GM21723 (cell line): Measurements from ENCODE around the gene RNF213.
"Not testable (repeated sequence)": the region's sequence is repeated elsewhere in the genome, so short reads cannot be mapped to it uniquely, and the experiment has no call there.

Source experiments
- ATAC-seq: cut with Tn5 transposase; IDR thresholded peaks from one replicate; pipeline ENCODE4 v1.9.1; 2021; ENCODE audit warnings: mild to moderate bottlenecking, moderate library complexity; ENCODE audit not compliant: unreplicated experiment

The RNF213 gene

DNA sequence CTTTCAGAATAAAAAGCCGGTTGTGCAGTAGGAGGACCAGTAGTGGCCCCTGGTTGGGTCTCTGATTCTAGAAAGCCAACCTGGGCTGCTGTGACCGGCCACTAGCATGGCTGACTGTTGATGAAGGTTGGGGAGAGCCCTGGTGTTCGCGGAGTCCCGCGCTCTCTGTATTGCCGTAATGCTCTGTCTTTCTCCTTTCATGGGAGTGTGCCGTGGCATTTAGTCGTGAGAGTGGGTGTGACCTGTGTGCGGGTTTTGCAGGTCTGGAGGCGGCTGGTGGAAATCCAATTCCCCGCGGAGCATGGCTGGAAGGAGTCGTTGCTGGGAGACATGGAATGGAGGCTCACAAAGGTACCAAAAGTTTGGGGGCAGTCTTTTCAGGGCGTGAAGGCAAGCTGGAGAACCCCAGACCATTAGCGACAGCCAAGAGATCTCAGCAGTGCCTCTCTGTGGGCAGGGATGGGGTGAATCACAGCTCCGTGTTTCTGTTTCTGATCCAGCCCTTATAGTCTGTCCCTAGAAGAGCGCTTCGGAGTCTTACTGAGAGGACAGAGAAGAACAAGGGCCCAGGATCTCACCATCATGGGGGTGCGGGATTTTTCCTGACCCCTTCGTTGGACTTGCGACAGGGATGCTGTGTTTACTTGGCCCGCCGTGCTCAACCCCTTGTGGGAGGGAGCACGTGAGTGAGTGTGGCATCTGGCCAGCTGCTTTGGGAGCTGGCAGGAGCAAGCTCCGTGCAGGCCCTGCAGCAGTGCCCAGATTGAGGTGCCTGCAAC is 56.5 kb downstream of the RNF213 start:
- ATAC-seq = no peak

DNA sequence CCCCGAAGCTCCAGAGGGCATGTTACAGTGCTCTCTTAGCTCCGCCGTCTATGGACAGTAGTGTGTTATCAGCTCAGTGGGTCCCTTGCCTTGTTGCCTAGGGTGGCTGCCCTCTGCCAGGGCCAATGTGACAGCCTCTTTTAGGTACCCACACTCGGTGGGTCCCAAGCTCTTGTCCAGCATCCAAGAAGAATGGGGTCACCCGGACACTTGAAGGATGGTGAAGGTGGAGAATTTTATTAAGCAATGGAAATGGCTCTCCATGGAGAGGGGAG is 57.0 kb downstream of the RNF213 start:
- ATAC-seq = no peak

DNA sequence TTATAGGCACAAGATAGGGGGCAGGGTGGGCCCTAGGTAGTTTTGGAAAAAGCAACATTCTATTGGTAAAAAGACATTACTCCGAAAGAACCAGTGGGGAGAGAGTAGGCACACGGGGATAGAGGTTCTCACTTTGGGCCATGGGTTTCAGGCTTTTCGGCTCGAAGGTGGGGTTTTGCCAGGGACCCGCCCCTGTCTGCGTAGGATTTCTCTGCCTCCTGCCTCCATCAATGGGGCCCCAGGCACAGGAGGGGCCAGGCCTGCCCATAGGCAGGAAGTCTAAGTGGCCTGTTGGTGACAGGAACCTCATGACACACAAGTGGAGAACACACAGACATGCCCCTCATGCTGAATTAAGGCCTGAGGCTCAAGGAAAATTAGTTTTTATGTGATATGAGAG is 57.5 kb downstream of the RNF213 start:
- no peak for ATAC-seq

DNA sequence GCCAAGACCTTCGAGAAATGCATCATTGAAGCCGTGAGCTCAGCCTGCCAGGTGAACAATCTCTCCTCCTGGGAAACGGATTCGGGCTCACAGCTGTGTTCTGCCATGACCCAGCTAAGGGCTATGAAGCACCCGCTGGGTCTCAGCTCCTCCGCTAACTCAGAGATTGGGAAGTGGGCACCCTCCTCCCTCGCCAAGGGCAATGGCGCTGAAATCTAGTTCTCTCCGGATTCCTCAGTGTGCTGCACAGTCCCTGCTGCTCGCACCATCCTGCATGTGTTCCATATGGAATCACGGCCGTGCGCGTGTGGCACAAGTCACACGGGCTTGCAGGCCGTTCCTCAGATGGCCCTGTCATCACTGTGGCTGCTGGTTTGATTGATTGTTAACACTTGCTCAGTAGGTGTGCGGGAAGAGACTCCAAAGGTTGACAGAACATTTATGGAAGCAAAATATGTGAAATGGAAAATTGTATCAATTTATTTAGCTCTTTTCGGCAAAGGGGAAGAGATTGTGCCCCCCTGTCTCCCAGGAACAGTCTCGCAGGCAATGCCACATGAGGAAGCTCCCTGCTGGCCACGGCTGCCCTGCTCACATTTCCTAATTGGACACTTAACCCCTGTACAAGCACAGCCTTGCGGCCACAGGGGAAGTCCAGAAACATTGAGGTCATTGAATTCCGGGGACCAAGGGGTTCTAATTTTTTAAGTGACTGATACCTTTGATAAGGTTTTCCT is 58.8 kb downstream of the RNF213 start:
- no peak for ATAC-seq

DNA sequence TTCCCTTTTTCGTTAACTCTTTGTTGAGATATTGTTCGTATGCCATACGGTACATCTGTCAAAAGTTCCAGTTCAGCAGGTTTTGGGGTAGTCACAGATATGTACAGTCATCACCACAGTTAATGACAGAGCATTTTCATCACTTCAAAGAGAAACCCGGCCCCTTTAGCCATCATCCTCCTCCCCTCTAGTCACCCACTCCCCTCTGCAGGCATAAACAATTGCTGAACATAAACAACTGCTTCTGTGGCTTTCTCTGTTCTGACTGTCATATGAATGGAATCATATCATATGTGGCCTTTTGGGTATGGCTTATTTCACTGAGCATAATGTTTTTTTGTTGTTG is 59.3 kb downstream of the RNF213 start:
- no peak for ATAC-seq

DNA sequence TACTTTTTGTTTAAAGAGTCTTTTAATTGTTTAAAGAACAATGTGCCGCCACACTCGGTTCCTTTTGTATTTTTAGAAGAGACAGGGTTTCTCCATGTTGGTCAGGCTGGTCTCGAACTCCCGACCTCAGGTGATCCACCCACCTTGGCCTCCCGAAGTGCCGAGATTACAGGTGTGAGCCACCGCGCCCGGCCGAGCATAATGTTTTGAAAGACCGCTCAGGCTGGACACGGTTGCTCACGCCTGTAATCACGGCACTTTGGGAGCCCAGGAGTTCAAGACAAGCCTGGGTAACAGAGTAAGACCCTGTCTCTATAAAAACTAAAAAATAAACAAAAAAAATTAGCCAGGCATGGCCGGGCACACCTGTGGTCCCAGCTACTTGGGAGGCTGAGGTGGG is 59.8 kb downstream of the RNF213 start:
- no peak for ATAC-seq

DNA sequence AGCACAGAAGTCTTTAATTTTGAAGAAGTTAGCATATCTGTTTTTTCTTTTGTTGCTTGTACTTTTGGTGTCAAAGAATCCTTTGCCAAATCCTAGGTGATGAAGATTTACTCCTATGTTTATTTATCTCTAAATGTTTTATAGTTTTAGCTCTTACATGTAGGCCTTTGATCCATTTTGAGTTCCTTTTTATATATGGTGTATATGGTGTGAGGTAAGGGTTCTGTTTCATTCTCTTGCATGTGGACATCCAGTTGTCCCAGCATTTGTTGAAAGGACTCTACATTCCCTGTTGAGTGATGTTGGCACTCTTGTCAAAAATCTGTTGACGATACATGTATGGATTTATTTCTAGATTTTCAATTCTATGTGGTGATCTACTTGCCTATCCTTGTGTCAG is 62.2 kb downstream of the RNF213 start:
- ATAC-seq = no peak

DNA sequence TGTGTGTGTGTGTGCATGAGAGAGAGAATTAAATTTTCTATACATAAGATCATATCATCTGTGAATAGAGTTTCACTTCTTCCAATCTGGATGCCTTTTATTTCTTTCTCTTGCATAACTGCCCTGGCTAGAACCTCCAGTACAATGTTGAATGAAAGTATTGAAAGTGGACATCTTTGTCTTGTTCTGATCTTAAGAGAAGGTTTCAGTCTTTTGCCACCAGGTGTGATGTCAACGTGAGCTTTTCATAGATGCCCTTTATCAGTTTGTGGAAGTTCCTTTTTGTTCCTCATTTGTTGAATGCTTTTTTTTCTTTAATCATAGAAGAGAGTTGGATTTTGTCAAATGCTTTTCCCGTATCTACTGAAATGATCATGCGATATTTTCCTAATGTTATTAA is 63.3 kb downstream of the RNF213 start:
- no peak for ATAC-seq

DNA sequence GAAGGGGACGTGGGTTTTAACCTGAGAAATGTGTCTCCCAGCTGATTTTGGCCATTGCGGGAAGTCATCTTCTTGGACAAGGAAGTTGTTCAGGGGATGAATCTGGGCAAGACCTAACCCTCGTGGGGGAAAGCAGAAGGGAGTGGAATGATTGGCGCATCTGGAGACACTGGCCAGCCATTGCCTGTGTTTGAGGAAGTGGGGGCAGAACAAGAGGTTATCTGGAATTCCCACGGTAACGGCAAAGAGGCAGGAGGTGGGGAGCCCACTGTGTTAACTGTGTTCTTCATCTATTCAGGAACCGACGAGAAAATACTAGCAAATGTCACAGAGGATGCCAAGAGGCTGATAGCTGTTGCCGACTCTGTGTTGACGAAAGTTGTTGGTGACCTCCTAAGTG is 66.9 kb downstream of the RNF213 start:
- ATAC-seq = no peak

DNA sequence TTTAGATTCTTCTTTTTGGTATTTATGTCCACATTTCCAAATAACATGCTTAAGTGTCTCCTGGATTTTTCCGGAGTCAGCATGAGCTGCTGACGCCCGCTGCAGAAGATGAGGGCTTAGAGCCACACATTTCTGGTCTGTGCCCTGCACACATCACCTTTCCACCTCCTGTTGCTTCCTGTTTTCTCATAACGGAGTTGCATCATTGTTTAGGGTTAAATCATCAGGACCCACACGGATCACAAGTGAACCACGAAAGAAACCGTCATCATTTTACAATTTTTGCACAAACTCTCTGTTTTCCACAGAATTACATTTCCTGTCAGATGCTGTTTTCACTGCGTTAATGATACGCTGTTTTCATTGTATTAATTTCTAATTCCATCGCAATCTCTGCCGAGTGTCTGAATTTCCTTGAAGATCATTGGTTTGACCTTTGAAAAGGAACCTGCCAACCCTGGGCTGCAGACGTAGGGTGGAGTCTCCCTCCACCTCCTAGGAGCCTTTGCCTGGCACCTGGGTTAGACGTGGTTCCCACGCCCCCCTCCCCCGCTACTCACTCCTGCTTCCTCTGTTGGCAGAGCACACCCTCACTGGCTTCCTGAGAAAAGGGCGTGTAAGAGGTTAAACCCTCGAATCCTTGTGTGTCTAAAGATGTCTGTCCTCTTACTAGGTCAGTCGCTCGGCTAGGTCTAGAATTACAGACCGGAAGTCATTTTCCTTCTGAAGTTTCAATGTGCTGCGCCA is 68.2 kb downstream of the RNF213 start:
- no peak for ATAC-seq

DNA sequence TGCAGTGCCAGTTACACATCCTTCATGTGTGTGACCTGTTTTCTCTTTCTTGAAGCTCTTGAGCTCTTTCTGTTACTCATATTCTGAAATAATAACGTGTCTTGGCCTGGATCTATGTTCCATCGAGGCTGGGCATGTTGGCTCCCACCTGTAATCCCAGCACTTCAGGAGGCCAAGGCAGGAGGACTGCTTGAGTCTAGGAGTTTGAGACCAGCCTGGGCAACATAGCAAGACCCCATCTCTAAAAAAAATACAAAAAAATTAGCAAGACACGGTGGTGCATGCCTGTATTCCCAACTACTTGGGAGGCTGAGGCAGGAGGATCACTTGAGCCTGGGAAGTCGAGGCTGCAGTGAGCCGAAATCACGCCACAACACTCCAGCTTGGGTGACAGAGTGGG is 68.8 kb downstream of the RNF213 start:
- ATAC-seq = not testable (repeated sequence)

DNA sequence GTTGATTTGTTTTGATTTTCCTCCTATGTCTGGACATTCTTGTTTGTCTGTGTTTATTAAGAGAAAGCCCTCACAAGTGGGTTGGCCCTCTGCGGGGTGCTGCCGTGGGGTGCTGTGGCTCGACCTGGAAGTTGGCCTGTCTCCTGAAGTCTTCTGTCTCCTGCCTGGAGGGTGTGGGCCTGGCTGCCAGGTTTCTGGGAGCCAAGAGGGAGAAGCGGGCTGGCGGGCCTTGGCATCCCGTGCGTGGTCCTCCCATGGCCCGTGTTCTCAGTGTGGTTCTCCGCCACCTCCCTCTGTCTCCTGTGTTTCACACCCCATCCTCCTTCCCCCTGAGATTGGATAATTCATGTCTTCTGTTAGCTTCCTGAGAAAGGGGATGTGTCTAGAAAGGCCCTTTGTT is 69.6 kb downstream of the RNF213 start:
- no peak for ATAC-seq

DNA sequence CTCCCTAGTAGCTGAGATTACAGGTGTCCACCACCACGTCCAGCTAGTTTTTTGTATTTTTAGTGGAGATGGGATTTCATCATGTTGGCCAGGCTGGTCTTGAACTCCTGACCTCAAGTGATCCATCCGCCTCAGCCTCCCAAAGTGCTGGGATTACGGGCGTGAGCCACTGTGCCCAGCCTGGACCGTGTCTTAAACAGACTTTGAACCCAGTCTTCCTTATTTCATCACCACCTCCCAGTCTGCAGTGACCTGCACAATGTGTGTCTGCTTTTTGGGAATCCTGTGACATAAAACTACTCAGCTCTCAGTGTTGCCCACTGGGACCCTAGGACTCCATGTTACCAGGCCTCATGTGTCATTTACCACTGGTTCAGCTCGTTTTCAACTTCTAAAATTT is 70.3 kb downstream of the RNF213 start:
- ATAC-seq = not testable (repeated sequence)

DNA sequence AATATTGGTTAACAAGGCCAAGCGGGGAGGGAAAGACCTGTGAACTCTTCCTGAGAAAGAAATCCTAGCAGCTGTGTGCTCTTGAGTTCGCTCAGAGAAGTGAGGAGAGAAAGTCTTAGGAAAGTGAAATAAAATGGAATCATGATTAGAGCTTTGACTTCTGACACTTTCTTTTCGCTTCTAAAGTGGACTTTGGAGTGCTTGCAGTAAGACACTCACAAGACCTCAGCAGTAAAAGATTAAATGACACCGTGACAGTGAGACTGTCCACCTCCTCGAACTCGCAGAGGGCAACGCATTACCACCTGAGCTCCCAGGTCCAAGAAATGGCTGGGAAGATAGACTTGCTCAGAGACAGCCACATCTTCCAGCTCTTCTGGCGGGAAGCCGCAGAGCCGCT is 71.2 kb downstream of the RNF213 start:
- ATAC-seq = no peak

DNA sequence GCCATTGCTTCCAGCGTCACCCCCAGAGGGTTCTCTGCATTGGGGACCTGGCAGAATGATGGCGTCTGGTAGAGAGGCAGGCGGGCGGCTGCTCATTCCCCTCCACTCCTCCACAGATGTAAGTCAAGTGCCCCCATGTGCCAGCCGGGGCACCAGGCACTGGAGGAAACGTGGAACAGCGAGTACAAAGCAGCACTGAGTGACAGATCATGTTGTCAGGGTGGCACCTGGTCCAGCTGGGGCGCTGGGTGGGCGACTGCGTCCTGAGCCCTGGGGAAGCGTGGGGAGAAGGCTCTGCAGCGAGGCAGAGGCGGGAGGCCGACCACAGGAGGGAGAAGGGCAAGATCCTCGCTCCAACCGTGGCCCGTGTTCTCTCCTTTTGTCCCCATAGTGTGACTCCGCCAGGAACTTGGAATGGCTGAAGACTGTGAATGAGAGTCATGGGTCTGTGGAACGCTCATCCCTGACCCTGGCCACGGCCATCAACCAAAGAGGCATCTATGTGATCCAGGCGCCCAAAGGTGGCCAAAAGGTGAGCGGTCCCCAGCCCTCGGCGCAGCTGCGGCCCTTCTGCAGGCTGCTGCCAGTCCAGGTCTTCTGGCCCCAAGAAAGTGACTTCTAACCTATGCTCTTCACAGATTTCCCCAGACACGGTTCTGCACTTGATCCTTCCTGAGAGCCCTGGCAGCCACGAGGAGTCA is 76.7 kb downstream of the RNF213 start:
- no peak for ATAC-seq

DNA sequence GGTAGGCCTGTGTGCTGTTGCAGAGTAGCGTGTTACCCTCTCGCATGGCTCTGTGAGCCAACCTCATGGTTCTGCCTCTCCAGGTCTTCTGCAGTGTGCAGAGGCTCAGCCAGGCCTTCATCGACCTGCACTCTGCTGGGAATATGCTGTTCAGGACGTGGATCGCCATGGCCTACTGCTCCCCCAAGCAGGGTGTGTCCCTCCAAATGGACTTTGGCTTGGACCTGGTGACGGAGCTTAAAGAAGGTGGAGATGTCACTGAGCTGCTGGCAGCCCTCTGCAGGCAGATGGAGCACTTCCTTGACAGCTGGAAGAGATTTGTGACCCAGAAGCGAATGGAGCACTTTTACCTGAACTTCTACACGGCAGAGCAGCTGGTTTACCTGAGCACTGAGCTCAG is 78.5 kb downstream of the RNF213 start:
- no peak for ATAC-seq

DNA sequence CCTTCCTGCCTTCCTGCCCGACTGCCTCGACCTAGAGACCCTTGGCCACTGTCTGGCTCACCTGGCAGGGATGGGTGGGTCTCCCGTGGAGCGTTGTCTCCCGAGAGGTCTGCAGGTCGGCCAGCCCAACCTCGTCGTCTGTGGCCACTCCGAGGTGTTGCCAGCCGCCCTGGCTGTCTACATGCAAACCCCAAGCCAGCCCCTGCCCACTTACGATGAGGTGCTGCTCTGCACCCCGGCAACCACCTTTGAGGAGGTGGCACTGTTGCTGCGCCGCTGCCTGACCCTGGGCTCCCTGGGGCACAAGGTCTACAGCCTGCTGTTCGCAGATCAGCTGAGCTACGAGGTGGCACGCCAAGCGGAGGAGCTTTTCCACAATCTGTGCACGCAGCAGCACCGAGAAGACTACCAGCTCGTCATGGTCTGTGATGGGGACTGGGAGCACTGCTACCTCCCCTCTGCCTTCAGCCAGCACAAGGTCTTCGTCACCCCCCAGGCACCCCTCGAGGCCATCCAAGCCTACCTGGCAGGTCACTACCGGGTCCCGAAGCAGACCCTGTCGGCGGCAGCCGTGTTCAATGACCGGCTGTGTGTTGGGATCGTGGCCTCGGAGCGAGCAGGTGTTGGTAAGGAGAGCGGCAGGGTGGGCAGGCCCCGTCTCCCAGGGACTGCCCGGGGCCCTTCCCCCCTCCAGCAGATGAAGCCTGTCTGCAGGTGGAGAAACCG is 79.2 kb downstream of the RNF213 start:
- ATAC-seq = no peak

DNA sequence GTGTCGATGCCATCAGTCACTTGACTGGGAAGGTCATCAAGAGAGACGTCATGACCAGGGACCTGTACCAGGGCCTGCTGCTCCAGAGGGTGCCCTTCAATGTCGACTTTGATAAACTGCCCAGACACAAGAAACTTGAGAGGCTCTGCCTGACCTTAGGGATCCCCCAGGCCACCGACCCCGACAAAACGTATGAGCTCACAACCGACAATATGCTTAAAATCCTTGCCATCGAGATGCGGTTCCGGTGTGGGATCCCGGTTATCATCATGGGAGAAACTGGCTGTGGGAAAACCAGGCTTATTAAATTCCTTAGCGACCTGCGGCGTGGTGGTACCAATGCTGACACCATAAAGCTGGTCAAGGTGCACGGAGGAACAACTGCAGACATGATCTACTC is 84.7 kb downstream of the RNF213 start:
- ATAC-seq = no peak

DNA sequence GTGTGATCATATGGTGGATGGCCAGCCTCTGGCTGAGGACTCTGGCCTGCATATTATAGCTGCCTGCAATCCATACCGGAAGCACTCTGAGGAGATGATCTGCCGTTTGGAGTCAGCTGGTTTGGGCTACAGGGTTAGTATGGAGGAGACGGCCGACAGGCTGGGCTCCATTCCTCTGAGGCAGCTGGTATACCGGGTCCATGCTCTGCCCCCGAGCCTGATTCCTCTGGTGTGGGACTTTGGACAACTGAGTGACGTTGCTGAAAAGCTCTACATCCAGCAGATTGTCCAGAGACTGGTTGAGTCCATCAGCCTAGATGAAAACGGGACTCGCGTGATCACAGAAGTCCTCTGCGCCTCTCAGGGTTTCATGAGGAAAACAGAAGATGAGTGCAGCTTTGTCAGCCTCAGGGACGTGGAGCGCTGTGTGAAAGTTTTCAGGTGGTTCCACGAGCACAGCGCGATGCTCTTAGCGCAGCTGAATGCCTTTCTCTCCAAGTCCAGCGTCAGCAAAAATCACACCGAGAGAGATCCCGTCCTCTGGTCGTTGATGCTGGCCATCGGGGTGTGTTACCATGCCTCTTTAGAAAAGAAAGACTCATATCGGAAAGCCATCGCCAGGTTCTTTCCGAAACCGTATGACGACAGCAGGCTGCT is 85.3 kb downstream of the RNF213 start:
- ATAC-seq = no peak

DNA sequence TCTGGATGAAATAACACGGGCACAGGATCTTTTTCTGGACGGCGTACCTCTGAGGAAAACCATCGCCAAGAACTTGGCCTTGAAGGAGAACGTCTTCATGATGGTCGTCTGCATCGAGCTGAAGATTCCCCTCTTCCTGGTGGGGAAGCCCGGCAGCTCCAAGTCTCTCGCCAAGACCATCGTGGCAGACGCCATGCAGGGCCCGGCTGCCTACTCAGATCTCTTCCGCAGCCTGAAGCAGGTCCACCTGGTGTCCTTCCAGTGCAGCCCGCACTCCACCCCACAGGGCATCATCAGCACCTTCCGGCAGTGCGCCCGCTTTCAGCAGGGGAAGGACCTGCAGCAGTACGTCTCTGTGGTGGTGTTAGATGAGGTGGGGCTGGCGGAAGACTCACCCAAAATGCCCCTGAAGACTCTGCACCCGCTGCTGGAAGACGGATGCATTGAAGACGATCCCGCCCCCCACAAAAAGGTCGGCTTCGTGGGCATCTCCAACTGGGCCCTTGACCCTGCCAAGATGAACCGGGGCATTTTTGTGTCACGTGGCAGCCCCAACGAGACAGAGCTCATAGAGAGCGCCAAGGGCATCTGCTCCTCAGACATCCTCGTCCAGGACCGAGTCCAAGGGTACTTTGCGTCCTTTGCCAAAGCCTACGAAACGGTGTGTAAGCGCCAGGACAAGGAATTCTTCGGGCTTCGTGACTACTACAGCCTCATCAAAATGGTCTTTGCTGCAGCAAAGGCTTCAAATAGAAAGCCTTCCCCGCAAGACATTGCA is 86.0 kb downstream of the RNF213 start:
- no peak for ATAC-seq
